MM.1S (cell line): ENCODE data around the gene CMTM8.

Experiments
- DNase-seq: peaks from one replicate; pipeline ENCODE4 v3.0.0-alpha.2; 2015
- H2AFZ ChIP-seq: fragments of 300-600 bp; sonication (generic); 2 replicates; pipeline ENCODE4 v1.6.0; 2016; ENCODE audit warnings: antibody characterized with exemption, low read length
- H3F3A ChIP-seq: fragments of 300-600 bp; sonication (generic); 2 replicates; pipeline ENCODE4 v1.6.1; 2016; ENCODE audit warnings: mild to moderate bottlenecking, antibody characterized with exemption, low read length, moderate library complexity, mixed read lengths; ENCODE audit not compliant: insufficient read depth
- H3K27ac ChIP-seq: fragments of 300-600 bp; sonication (generic); 2 replicates; pipeline ENCODE4 v1.5.1; 2016; ENCODE audit warnings: mild to moderate bottlenecking, low read length
- H3K27me3 ChIP-seq: fragments of 300-600 bp; sonication (generic); replicated peaks from 2 replicates; pipeline ENCODE4 v1.6.0; 2016; ENCODE audit warnings: low read length; ENCODE audit not compliant: insufficient read depth
- H3K36me3 ChIP-seq: fragments of 300-600 bp; sonication (generic); replicated peaks from 2 replicates; pipeline ENCODE4 v1.6.1; 2016; ENCODE audit warnings: mild to moderate bottlenecking, low read length, mixed read lengths; ENCODE audit not compliant: insufficient read depth
- H3K4me1 ChIP-seq: fragments of 300-600 bp; sonication (generic); 2 replicates; pipeline ENCODE4 v1.6.1; 2016; ENCODE audit warnings: low read length, mixed read lengths
- H3K4me2 ChIP-seq: fragments of 300-600 bp; sonication (generic); 2 replicates; pipeline ENCODE4 v1.6.0; 2016; ENCODE audit warnings: low read depth, low read length
- H3K4me3 ChIP-seq: fragments of 300-600 bp; sonication (generic); 2 replicates; pipeline ENCODE4 v1.5.1; 2016; ENCODE audit warnings: low read length, mixed read lengths
- H3K79me2 ChIP-seq: fragments of 300-600 bp; sonication (generic); 2 replicates; pipeline ENCODE4 v1.6.1; 2016; ENCODE audit warnings: mixed run types, low read length, mixed read lengths
- H3K9ac ChIP-seq: fragments of 300-600 bp; sonication (generic); 2 replicates; pipeline ENCODE4 v1.6.1; 2016; ENCODE audit warnings: low read length, mixed read lengths
- H3K9me2 ChIP-seq: fragments of 300-600 bp; sonication (generic); replicated peaks from 2 replicates; pipeline ENCODE4 v1.6.1; 2016; ENCODE audit warnings: mild to moderate bottlenecking, low read length, mixed read lengths; ENCODE audit not compliant: insufficient read depth
- H3K9me3 ChIP-seq: fragments of 300-600 bp; sonication (generic); replicated peaks from 2 replicates; pipeline ENCODE4 v1.6.1; 2016; ENCODE audit warnings: mild to moderate bottlenecking, low read length, mixed read lengths; ENCODE audit not compliant: insufficient read depth
- H4K20me1 ChIP-seq: fragments of 300-600 bp; sonication (generic); 2 replicates; pipeline ENCODE4 v1.6.1; 2016; ENCODE audit warnings: mild to moderate bottlenecking, low read length, moderate library complexity, mixed read lengths; ENCODE audit not compliant: insufficient read depth
- EZH2 ChIP-seq: fragments of 300-600 bp; sonication (generic); optimal IDR thresholded peaks from 2 replicates; pipeline ENCODE3; 2017; ENCODE audit warnings: low read depth, mild to moderate bottlenecking, antibody characterized with exemption, low read length, mixed read lengths
- EZH2phosphoT487 ChIP-seq: fragments of 300-600 bp; sonication (generic); IDR thresholded peaks from 2 replicates; pipeline ENCODE4 v1.6.1; 2018; ENCODE audit warnings: antibody characterized with exemption, low read length
- TF ChIP-seq, protein P1 (sequence below): fragments of 300-600 bp; sonication (generic); IDR thresholded peaks from 2 replicates; pipeline ENCODE4 v1.5.1; 2016; ENCODE audit warnings: antibody characterized with exemption, low read length, mixed read lengths

The CMTM8 gene

DNA sequence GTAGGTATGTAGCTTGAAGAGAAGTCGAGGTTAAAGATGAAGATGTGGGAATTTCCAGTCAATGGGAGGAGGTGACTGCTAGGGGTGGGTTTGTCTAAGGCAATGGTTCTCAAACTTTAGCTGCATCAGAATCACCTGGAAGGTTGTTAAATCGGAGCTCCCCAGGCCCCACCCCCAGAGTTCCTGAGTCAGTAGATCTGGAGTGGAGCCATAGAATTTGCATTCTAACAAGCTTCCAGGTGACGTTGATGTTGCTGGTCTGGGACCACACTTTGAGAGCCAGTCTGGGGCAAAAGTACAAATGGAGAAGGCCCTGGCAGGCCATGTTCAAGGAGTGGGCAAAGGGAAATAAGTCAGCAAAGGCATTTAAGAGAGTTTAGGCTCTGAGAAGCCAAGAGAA, 69.1 kb downstream of the CMTM8 start:
- no peaks in the 10 kb centered on the region for H3K79me2 ChIP-seq
- no peaks in the 10 kb centered on the region for H3K36me3 ChIP-seq
- H3K9me2 ChIP-seq, result no peaks in the 10 kb centered on the region
- H4K20me1 ChIP-seq, result no peaks in the 10 kb centered on the region
- no peak overlapping the region for H3K27ac ChIP-seq
- no peak overlapping the region for H3K4me3 ChIP-seq
- H2AFZ ChIP-seq, result no peak overlapping the region
- H3K27me3 ChIP-seq, result no peaks in the 10 kb centered on the region
- H3K9ac ChIP-seq, result no peak overlapping the region
- DNase-seq, result no peak
- no peaks in the 10 kb centered on the region for H3K4me1 ChIP-seq
- no peaks in the 10 kb centered on the region for H3K9me3 ChIP-seq
- TF ChIP-seq, protein P1, sequence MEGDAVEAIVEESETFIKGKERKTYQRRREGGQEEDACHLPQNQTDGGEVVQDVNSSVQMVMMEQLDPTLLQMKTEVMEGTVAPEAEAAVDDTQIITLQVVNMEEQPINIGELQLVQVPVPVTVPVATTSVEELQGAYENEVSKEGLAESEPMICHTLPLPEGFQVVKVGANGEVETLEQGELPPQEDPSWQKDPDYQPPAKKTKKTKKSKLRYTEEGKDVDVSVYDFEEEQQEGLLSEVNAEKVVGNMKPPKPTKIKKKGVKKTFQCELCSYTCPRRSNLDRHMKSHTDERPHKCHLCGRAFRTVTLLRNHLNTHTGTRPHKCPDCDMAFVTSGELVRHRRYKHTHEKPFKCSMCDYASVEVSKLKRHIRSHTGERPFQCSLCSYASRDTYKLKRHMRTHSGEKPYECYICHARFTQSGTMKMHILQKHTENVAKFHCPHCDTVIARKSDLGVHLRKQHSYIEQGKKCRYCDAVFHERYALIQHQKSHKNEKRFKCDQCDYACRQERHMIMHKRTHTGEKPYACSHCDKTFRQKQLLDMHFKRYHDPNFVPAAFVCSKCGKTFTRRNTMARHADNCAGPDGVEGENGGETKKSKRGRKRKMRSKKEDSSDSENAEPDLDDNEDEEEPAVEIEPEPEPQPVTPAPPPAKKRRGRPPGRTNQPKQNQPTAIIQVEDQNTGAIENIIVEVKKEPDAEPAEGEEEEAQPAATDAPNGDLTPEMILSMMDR, result no peak
- TF ChIP-seq EZH2phosphoT487, result no peak
- no peak for TF ChIP-seq EZH2
- no peak overlapping the region for H3K4me2 ChIP-seq
- H3F3A ChIP-seq, result no peaks in the 10 kb centered on the region

DNA sequence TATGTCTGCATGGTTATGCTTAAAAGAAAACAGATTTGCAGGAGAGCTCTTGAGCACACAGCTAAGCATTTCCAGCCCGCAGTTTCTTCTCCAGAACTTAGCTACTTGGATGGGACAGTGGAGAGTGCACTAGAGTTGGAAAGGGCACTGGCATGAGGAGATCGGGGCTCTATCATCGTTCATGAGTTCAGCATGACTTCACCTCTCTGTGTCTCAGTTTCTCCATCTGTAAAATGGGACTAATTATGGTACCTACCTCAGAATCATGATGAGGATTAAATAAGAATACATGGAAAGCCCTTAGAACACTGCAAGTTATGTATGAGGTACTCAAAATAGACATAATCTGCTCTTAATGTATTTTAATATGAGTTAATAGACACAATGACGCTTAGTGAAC, 69.9 kb downstream of the CMTM8 start:
- Histone ChIP-seq H3K4me1 (no peaks in the 10 kb centered on the region), H3F3A (no peaks in the 10 kb centered on the region), H3K9me2 (no peaks in the 10 kb centered on the region), H3K79me2 (no peaks in the 10 kb centered on the region), H3K4me2 (no peak overlapping the region), H3K27ac (no peak overlapping the region), H3K9me3 (no peaks in the 10 kb centered on the region), H3K4me3 (no peak overlapping the region), H2AFZ (no peak overlapping the region), H3K9ac (no peak overlapping the region), H3K27me3 (no peaks in the 10 kb centered on the region), H4K20me1 (no peaks in the 10 kb centered on the region), H3K36me3 (no peaks in the 10 kb centered on the region)
- no peak for TF ChIP-seq EZH2phosphoT487
- TF ChIP-seq EZH2, result no peak
- TF ChIP-seq, protein P1, result no peak
- no peak for DNase-seq

DNA sequence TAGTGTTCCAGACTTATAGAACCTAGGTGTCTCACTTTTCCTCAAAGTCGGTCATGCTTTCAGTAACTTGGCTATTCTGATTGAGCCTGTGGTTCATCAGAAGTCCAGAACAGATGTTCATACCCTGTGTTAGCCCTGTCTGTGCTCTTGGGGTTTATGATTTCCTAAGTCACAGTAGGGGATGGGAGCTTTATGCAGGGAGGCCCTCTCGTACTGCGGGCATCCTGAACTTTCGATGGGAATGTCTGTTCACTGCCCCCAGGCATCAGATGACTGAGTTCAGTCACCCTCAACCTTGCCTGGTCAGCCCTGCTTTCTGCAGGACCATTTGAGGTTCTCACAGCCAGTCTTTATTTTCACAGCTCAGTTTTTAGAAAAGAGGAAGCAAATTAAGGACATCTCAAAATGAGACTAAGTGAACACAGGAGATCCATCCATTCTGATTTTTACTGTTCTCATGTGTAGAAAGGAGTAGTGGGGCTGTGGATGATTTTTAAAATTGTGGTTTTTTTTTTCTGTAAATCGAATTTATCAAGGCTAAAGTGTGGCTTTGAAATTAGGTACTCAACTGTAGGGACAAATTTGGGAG, 71.3 kb downstream of the CMTM8 start:
- H3K4me1 ChIP-seq, result no peaks in the 10 kb centered on the region
- no peaks in the 10 kb centered on the region for H4K20me1 ChIP-seq
- no peaks in the 10 kb centered on the region for H3F3A ChIP-seq
- no peaks in the 10 kb centered on the region for H3K9me3 ChIP-seq
- no peak overlapping the region for H2AFZ ChIP-seq
- H3K4me2 ChIP-seq, result no peak overlapping the region
- no peaks in the 10 kb centered on the region for H3K27me3 ChIP-seq
- no peak overlapping the region for H3K4me3 ChIP-seq
- H3K9ac ChIP-seq, result no peak overlapping the region
- no peak overlapping the region for H3K27ac ChIP-seq
- H3K36me3 ChIP-seq, result no peaks in the 10 kb centered on the region
- no peaks in the 10 kb centered on the region for H3K9me2 ChIP-seq
- DNase-seq, result no peak
- TF ChIP-seq EZH2 (no peak), EZH2phosphoT487 (no peak)
- TF ChIP-seq, protein P1, result no peak
- H3K79me2 ChIP-seq, result no peaks in the 10 kb centered on the region
